ENCODE results near the gene PAIP1.
"Not testable (repeated sequence)": the region's sequence is repeated elsewhere in the genome, so short reads cannot be mapped to it uniquely, and the experiment has no call there.

DNA sequence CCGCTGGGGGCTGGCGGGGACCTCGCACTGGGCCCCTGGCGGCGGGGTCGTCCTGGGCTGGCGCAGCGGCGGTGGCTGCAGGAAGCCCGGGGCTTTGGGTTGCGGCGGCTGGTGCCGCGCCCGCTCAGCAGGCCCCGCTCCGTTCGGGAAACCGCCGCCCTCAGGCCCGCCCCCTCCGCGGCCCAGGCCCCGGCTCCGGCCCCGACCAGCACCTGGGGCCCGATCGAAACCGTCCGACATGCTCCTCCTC, 345 bp downstream of the PAIP1 start:
- TF ChIP-seq, protein P1, sequence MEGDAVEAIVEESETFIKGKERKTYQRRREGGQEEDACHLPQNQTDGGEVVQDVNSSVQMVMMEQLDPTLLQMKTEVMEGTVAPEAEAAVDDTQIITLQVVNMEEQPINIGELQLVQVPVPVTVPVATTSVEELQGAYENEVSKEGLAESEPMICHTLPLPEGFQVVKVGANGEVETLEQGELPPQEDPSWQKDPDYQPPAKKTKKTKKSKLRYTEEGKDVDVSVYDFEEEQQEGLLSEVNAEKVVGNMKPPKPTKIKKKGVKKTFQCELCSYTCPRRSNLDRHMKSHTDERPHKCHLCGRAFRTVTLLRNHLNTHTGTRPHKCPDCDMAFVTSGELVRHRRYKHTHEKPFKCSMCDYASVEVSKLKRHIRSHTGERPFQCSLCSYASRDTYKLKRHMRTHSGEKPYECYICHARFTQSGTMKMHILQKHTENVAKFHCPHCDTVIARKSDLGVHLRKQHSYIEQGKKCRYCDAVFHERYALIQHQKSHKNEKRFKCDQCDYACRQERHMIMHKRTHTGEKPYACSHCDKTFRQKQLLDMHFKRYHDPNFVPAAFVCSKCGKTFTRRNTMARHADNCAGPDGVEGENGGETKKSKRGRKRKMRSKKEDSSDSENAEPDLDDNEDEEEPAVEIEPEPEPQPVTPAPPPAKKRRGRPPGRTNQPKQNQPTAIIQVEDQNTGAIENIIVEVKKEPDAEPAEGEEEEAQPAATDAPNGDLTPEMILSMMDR (IDR thresholded peaks at IDR 0.05) = not testable (repeated sequence)
- not testable (repeated sequence) for TF ChIP-seq POLR2AphosphoS5 (IDR thresholded peaks at IDR 0.05; ENCODE audit: insufficient read depth in 1 of 2, low read depth in 1 of 2)
